ENCODE results near the gene ASCC1. TPM values are rescaled to one million over a fixed set of nuclear protein-coding genes. Genes with fewer than 3 reads are reported as not detected.

ASCC1 gene
- total and polyA plus RNA-seq, 7 donors = 15.3 to 53.7 (median 21.5) TPM

GRCh38 chr10:72186258-72186981, 29.7 kb downstream of the ASCC1 start:
- DNase-seq = peak; percentile 82
- Histone ChIP-seq H3K9me3 (no peaks in the 10 kb centered on the region), H3K27me3 (no peaks in the 10 kb centered on the region), H3K36me3 (peaks cover 0 to 18% (median 0%) of the 10 kb centered on the region in 4 donors), H3K4me3 (peak overlapping the region in 2 of 4 donors; percentile 12 to 13), H3K4me1 (peaks cover 0 to 5% (median 2%) of the 10 kb centered on the region in 4 donors), H3K27ac (peak overlapping the region; percentile 72 to 80 (median 74))
- 62 to 82% methylated on average over 7 of the region's 7 CpGs for WGBS, 2 donors
- intact Hi-C loops (cut with DNase I) = no loop called here
- TF ChIP-seq CTCF (IDR thresholded peaks at IDR 0.05) (no peak), POLR2AphosphoS5 (IDR thresholded peaks at IDR 0.05) (peak; percentile 30 to 52 (median 34))

- Histone ChIP-seq H3K9me3 (no peaks in the 10 kb centered on the region), H3K27me3 (no peaks in the 10 kb centered on the region), H3K36me3 (peaks cover 0 to 19% (median 0%) of the 10 kb centered on the region in 4 donors), H3K4me3 (no peak overlapping the region), H3K4me1 (peaks cover 0 to 5% (median 2%) of the 10 kb centered on the region in 4 donors), H3K27ac (no peak overlapping the region)
- intact Hi-C loops (cut with DNase I) = no loop called here
- DNase-seq = no peak
- TF ChIP-seq POLR2AphosphoS5 (IDR thresholded peaks at IDR 0.05) (no peak), EP300 (IDR thresholded peaks at IDR 0.05) (no peak), CTCF (IDR thresholded peaks at IDR 0.05) (no peak), POLR2A (IDR thresholded peaks at IDR 0.05) (no peak)
- 97 to 99% methylated on average over 2 of the region's 2 CpGs for WGBS, 2 donors
These were observed 31.9 kb downstream of the ASCC1 start for GRCh38 chr10:72184156-72184555.

- 96 to 98% methylated on average over 2 of the region's 2 CpGs for WGBS, 2 donors
- intact Hi-C loops (cut with DNase I) = no loop called here
- Histone ChIP-seq H3K27ac (no peak overlapping the region), H3K36me3 (peaks cover 0 to 27% (median 0%) of the 10 kb centered on the region in 4 donors), H3K4me1 (no peaks in the 10 kb centered on the region), H3K4me3 (no peak overlapping the region), H3K27me3 (no peaks in the 10 kb centered on the region), H3K9me3 (no peaks in the 10 kb centered on the region)
- no peak for DNase-seq
- TF ChIP-seq EP300 (IDR thresholded peaks at IDR 0.05) (no peak), POLR2A (IDR thresholded peaks at IDR 0.05) (no peak), POLR2AphosphoS5 (IDR thresholded peaks at IDR 0.05) (no peak), CTCF (IDR thresholded peaks at IDR 0.05) (no peak)
These were observed 38.6 kb downstream of the ASCC1 start for GRCh38 chr10:72177454-72177853.

GRCh38 chr10:72176701-72177100, 39.4 kb downstream of the ASCC1 start:
- no peaks in the 10 kb centered on the region for H3K4me1 ChIP-seq
- DNase-seq = no peak
- H3K27me3 ChIP-seq = no peaks in the 10 kb centered on the region
- intact Hi-C loops (cut with DNase I) = no loop called here
- H3K36me3 ChIP-seq = peaks cover 0 to 27% (median 0%) of the 10 kb centered on the region in 4 donors
- 94 to 96% methylated on average over 2 of the region's 2 CpGs for WGBS, 2 donors
- no peaks in the 10 kb centered on the region for H3K9me3 ChIP-seq
- H3K4me3 ChIP-seq = no peak overlapping the region
- no peak overlapping the region for H3K27ac ChIP-seq
- TF ChIP-seq POLR2A (IDR thresholded peaks at IDR 0.05) = no peak
- TF ChIP-seq POLR2AphosphoS5 (IDR thresholded peaks at IDR 0.05) = no peak
- no peak for TF ChIP-seq CTCF (IDR thresholded peaks at IDR 0.05)
- no peak for TF ChIP-seq EP300 (IDR thresholded peaks at IDR 0.05)

Measured in sigmoid colon (tissue), 7 donors.